ENCODE data around the gene BRD4.

DNA sequence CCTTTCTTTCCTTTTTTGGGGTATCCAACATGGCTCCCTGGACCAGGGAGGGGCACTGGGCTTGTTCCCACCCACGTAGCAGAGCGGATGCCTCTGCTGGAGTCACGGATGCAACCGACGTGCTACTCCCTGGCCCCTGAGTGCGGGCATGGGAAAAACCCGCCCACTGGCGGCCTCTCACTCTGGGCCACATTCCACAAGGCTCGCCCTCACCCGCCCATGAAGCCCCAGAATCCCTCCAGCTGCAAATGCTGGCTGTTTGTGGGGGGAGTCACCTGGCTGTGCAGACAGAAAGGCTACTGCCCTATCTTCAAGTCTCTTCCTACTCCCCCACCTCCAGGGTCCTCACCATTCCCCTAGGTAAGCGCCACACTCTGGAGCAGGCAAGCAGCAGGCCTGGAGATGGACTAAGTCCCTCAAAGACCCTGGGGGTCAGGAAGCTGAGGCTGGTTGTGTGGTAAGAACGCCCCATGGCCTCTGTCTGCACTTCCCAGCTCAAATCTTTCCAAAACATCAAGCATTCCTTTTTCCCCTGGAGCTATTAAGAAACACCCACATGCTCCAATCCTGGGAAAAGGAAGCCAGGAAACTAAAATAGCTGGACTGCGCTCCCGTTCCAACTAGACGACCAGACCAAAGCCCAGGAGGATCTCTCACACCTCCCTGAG lies 82.2 kb downstream of the BRD4 start:
- TF ChIP-seq ZNF626 (tag by site-specific recombination; IDR thresholded peaks at IDR 0.05) (no peak), YY1 (tag by site-specific recombination; IDR thresholded peaks at IDR 0.05) (no peak)
- TF ChIP-seq, protein P1, sequence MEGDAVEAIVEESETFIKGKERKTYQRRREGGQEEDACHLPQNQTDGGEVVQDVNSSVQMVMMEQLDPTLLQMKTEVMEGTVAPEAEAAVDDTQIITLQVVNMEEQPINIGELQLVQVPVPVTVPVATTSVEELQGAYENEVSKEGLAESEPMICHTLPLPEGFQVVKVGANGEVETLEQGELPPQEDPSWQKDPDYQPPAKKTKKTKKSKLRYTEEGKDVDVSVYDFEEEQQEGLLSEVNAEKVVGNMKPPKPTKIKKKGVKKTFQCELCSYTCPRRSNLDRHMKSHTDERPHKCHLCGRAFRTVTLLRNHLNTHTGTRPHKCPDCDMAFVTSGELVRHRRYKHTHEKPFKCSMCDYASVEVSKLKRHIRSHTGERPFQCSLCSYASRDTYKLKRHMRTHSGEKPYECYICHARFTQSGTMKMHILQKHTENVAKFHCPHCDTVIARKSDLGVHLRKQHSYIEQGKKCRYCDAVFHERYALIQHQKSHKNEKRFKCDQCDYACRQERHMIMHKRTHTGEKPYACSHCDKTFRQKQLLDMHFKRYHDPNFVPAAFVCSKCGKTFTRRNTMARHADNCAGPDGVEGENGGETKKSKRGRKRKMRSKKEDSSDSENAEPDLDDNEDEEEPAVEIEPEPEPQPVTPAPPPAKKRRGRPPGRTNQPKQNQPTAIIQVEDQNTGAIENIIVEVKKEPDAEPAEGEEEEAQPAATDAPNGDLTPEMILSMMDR (tag by site-specific recombination; IDR thresholded peaks at IDR 0.05): no peak

Data from HEK293 (cell line).